Tibial nerve (tissue), 3 donors: ENCODE measurements around the gene LTN1.

Experiments used
- CTCF ChIP-seq, 5 experiments: fragments of 200-600 bp in 3 of 5; fragments of 450-650 bp in 2 of 5; sonication (generic) in 3 of 5; IDR thresholded peaks; one replicate each; pipeline ENCODE4 v1.5.1; 2016 to 2019; ENCODE audit warnings: antibody characterized with exemption in 5 of 5, mild to moderate bottlenecking in 3 of 5, moderate library complexity in 2 of 5
- POLR2A ChIP-seq, 2 donors: fragments of 450-650 bp; IDR thresholded peaks; one replicate each; pipeline ENCODE4 v1.6.1; 2017; ENCODE audit warnings: antibody characterized with exemption in 2 of 2, mild to moderate bottlenecking in 2 of 2, moderate library complexity in 2 of 2

GRCh38 chr21:28892199-28893111, 100.2 kb downstream of the LTN1 start:
- TF ChIP-seq CTCF (IDR thresholded peaks at IDR 0.05) (no peak), POLR2A (IDR thresholded peaks at IDR 0.05) (no peak)
